H1 (cell line): ENCODE measurements around the gene CANT1.

ENCODE experiments used
- CTCF ChIP-seq, 3 experiments: IDR thresholded peaks; 1 replicate in 2 of 3; 2 replicates in 1 of 3; pipeline versions ENCODE4 v1.5.1 to v1.6.1; 2011; ENCODE audit warnings: low read length in 3 of 3, mild to moderate bottlenecking in 3 of 3, inconsistent platforms in 2 of 3, low read depth in 1 of 3, moderate library complexity in 1 of 3; ENCODE audit not compliant: insufficient read depth in 1 of 3; ENCODE audit errors: control extremely low read depth in 1 of 3
- EZH2 ChIP-seq: fragments of 200-600 bp; sonication (generic); IDR thresholded peaks from 2 replicates; pipeline ENCODE4 v1.7.1; 2012; ENCODE audit warnings: low read depth, mild to moderate bottlenecking, moderate library complexity, low read length, inconsistent platforms; ENCODE audit not compliant: severe bottlenecking
- FOSL1 ChIP-seq: IDR thresholded peaks from 2 replicates; pipeline ENCODE4 v1.6.1; 2011; ENCODE audit warnings: mild to moderate bottlenecking, low read depth, low read length, moderate library complexity; ENCODE audit not compliant: insufficient read depth
- JUND ChIP-seq: IDR thresholded peaks from 2 replicates; pipeline ENCODE4 v1.6.1; 2011; ENCODE audit warnings: mild to moderate bottlenecking, improper control_type of control experiment, low read length
- MAFK ChIP-seq: IDR thresholded peaks from 2 replicates; pipeline ENCODE4 v1.6.1; 2012; ENCODE audit warnings: low read depth, mild to moderate bottlenecking, improper control_type of control experiment, low read length
- NRF1 ChIP-seq: IDR thresholded peaks from 2 replicates; pipeline ENCODE4 v1.6.1; 2011; ENCODE audit warnings: mild to moderate bottlenecking, low read depth, low read length, improper control_type of control experiment
- POLR2A ChIP-seq, 2 experiments: IDR thresholded peaks; 1 replicate in 1 of 2; 2 replicates in 1 of 2; pipeline ENCODE4 v1.6.1; 2011; ENCODE audit warnings: low read depth in 2 of 2, low read length in 2 of 2, mild to moderate bottlenecking in 2 of 2; ENCODE audit errors: control extremely low read depth in 1 of 2
- RFX5 ChIP-seq: IDR thresholded peaks from 2 replicates; pipeline ENCODE4 v1.6.1; 2011; ENCODE audit warnings: low read depth, low read length, improper control_type of control experiment, borderline replicate concordance
- SIN3A ChIP-seq, 2 experiments: IDR thresholded peaks in 1 of 2; conservative IDR thresholded peaks in 1 of 2; 2 replicates each; pipeline ENCODE4 v1.6.1; 2011 to 2012; ENCODE audit warnings: low read length in 2 of 2, improper control_type of control experiment in 1 of 2, low read depth in 1 of 2, mild to moderate bottlenecking in 1 of 2

- TF ChIP-seq EZH2 (no peak), CTCF (IDR thresholded peaks at IDR 0.05; ENCODE audit: control extremely low read depth in 1 of 3, insufficient read depth in 1 of 3, low read depth in 1 of 3, low read length in 3 of 3) (no peak), POLR2A (IDR thresholded peaks at IDR 0.05; ENCODE audit: control extremely low read depth in 1 of 2, low read depth in 2 of 2, low read length in 2 of 2) (no peak), NRF1 (no peak), MAFK (no peak), JUND (no peak), FOSL1 (no peak), SIN3A (conservative IDR thresholded peaks at IDR 0.05 in 1 of 2, IDR thresholded peaks at IDR 0.05 in 1 of 2; ENCODE audit: low read depth in 1 of 2, low read length in 2 of 2) (no peak), RFX5 (no peak)
Observed at GRCh38 chr17:79010304-79010646, 711 bp upstream of the CANT1 start.
